ENCODE results near the gene OR6K2.

GRCh38 chr1:158724442-158724841, 24.0 kb upstream of the OR6K2 start:
- TF ChIP-seq CTCF (IDR thresholded peaks at IDR 0.05; ENCODE audit: borderline replicate concordance, extremely low read depth, low read length, poor library complexity, severe bottlenecking) (no peak), EZH2 (IDR thresholded peaks at IDR 0.05; ENCODE audit: borderline replicate concordance, low read depth, low read length, severe bottlenecking) (no peak)

All from DND-41 (cell line).